GM13976 (cell line): Measurements from ENCODE around the gene SKA3.
"Not testable (repeated sequence)": the region's sequence is repeated elsewhere in the genome, so short reads cannot be mapped to it uniquely, and the experiment has no call there.

ENCODE experiments used
- DNase-seq: peaks from one replicate; pipeline ENCODE4 v3.0.0; 2012; ENCODE audit warnings: low spot score
- in situ Hi-C: fragments of 300-500 bp; cut with MboI; formaldehyde crosslinking; loops from one replicate; pipeline ENCODE4 v1.12.0; 2022; ENCODE audit warnings: low sequenced_read_pairs, mixed read lengths, inconsistent platforms; ENCODE audit not compliant: unreplicated experiment
- TF ChIP-seq, protein P1 (sequence below): IDR thresholded peaks from 2 replicates; pipeline ENCODE4 v1.5.1; 2012; ENCODE audit warnings: borderline replicate concordance, mild to moderate bottlenecking; ENCODE audit not compliant: insufficient read depth; ENCODE audit errors: extremely low read depth, missing control alignments, control extremely low read depth

SKA3 gene

GRCh38 chr13:21176215-21176981 lies at the start of gene SKA3, which contains the start of gene MRPL57:
SKA3 (minus strand) TSS chr13:21176552; CDS start chr13:21176477, 75 bp downstream.
MRPL57 (plus strand) TSS chr13:21176658; CDS start chr13:21176917, 259 bp downstream.
- TF ChIP-seq, protein P1, sequence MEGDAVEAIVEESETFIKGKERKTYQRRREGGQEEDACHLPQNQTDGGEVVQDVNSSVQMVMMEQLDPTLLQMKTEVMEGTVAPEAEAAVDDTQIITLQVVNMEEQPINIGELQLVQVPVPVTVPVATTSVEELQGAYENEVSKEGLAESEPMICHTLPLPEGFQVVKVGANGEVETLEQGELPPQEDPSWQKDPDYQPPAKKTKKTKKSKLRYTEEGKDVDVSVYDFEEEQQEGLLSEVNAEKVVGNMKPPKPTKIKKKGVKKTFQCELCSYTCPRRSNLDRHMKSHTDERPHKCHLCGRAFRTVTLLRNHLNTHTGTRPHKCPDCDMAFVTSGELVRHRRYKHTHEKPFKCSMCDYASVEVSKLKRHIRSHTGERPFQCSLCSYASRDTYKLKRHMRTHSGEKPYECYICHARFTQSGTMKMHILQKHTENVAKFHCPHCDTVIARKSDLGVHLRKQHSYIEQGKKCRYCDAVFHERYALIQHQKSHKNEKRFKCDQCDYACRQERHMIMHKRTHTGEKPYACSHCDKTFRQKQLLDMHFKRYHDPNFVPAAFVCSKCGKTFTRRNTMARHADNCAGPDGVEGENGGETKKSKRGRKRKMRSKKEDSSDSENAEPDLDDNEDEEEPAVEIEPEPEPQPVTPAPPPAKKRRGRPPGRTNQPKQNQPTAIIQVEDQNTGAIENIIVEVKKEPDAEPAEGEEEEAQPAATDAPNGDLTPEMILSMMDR, result no peak
- in situ Hi-C loops, result no loop called here
- DNase-seq, result peak; percentile 98

DNA sequence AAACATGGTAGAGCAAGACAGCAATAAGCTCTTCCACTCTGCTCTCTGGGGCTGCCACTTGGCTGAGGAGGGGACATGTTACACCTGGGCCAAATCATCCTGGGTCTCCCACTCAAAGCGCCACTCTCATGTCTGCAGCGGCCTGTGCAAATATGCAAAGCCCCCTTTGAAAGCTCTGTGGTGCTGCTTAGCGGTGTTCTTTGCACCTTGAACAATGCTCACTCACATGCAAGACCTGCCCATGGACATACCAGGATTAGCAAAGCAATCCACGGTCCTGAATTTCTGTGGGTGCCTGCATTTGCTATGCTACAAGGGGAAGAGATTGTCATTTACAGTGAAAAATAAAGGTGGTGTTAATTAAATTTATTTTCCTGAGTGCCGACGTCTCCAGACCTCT lies 48.7 kb upstream of the SKA3 start:
- in situ Hi-C loops, result no loop called here
- no peak for DNase-seq
- TF ChIP-seq, protein P1, result no peak

DNA sequence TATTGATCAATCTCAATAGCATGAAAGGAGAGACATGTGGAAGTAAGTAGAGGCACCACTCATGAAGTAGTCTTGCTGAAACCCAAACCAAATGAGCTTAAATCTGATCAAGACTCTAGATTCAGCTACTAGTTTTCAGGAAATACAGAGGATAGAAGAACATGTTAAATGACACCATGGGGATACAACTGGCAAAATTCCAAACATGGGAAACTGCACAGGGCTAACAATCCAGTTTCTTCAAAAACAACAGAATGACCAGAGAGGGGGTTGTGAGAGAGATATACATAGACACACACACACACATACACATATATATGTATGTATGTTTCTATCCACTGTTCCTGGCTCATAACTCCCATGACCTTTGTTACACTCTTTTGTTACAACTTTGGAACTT lies 44.9 kb upstream of the SKA3 start:
- TF ChIP-seq, protein P1, result no peak
- no peak for DNase-seq
- in situ Hi-C loops, result no loop called here

GRCh38 chr13:21219716-21220115 lies 43.4 kb upstream of the SKA3 start:
- DNase-seq, in situ Hi-C loops: not testable (repeated sequence)

DNA sequence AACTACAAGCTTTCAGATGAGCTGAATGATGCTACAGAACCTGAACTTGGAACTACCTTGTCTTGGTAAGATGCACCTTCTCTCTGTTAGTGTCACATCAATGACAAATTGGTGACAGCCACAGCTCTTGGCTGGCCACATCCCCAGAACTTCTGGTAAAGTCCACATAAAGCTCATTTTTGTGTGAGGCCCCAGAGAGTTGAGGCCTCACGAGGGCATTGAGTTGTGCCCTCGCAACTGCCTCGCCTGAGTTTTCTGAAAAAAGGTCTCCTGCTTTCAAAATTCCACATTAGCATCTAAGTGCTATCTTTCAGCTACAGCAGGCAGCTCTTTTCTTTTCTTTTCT lies 42.7 kb upstream of the SKA3 start:
- TF ChIP-seq, protein P1, result no peak
- in situ Hi-C loops, result no loop called here
- DNase-seq, result no peak

DNA sequence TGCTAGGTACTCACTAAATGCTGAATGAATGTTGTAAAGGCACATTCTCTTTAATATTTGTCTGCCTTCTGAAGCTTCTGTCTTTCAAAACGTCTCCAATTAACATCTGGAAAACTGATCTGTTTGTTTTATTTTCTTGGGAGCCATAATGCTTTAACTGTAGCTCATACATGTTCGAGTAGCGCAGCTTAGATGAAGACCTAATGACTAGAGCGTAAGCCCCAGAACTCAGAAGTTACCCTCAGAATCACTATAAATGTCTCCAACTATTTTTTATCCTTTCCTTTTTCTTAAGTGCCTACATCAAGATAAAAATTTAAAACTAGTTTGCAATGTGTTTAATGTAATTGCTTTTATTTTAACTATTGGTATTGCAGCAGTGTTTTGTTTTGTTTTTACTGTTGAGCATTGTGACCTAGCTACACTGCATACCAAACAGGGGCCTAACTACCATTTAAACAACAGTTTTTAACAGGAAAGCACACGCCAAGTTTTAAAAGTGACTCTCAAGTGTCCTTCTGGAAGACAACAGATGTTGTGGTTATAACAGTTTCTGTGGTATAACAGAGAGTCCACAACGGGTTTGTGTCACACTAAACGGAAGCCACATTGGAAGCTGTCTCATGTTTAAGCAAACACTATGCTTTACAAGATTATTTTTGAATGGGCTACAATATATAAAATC lies 42.1 kb upstream of the SKA3 start:
- TF ChIP-seq, protein P1, result no peak
- peak; percentile 42 for DNase-seq
- in situ Hi-C loops, result no loop called here

- in situ Hi-C loops, result no loop called here
- DNase-seq, result no peak
- TF ChIP-seq, protein P1, result no peak
Observed at GRCh38 chr13:21216332-21216731, 40.0 kb upstream of the SKA3 start.

GRCh38 chr13:21215419-21215818 lies 39.1 kb upstream of the SKA3 start:
- in situ Hi-C loops, DNase-seq: not testable (repeated sequence)
